Kidney (tissue), 14 donors: Measurements from ENCODE around the gene DPYSL4. TPM values are rescaled to one million over a fixed set of nuclear protein-coding genes. Genes with fewer than 3 reads are reported as not detected.

Source experiments
- DNase-seq, 5 donors: peaks; one replicate each; pipeline ENCODE4 v3.0.0-alpha.2; 2013 to 2020
- FAIRE-seq: peaks from 2 replicates; lab custom pipeline; 2012; peaks lifted over from hg19 to GRCh38; lab: Jason Lieb, UNC
- H3K27ac ChIP-seq, 2 donors: one replicate each; pipeline ENCODE4 v1.7.0; 2013; ENCODE audit warnings: low read depth in 2 of 2, low read length in 2 of 2, inconsistent platforms in 1 of 2
- H3K27me3 ChIP-seq: one replicate; pipeline ENCODE4 v1.7.1; 2013; ENCODE audit warnings: low read length, inconsistent platforms; ENCODE audit not compliant: control insufficient read depth, insufficient read depth
- H3K36me3 ChIP-seq, 3 donors: one replicate each; pipeline versions ENCODE4 v1.7.0 to v1.7.1; 2013; ENCODE audit warnings: low read length in 3 of 3, control low read depth in 1 of 3, inconsistent platforms in 1 of 3; ENCODE audit not compliant: insufficient read depth in 3 of 3, control insufficient read depth in 2 of 3
- H3K4me1 ChIP-seq, 3 donors: one replicate each; pipeline versions ENCODE4 v1.7.0 to v1.7.1; 2013; ENCODE audit warnings: low read length in 3 of 3, inconsistent platforms in 1 of 3, low read depth in 1 of 3; ENCODE audit not compliant: control insufficient read depth in 2 of 3, insufficient read depth in 2 of 3
- H3K4me3 ChIP-seq, 3 donors: one replicate each; pipeline versions ENCODE4 v1.7.0 to v1.8.1; 2013; ENCODE audit warnings: low read length in 3 of 3, control low read depth in 1 of 3, inconsistent platforms in 1 of 3
- H3K9ac ChIP-seq, 3 donors: one replicate each; pipeline versions ENCODE4 v1.7.0 to v1.7.1; 2013; ENCODE audit warnings: low read length in 3 of 3, control low read depth in 1 of 3, inconsistent platforms in 1 of 3
- H3K9me3 ChIP-seq, 3 donors: one replicate each; pipeline versions ENCODE4 v1.7.0 to v1.7.1; 2013; ENCODE audit warnings: low read length in 3 of 3, control low read depth in 1 of 3, inconsistent platforms in 1 of 3; ENCODE audit not compliant: control insufficient read depth in 2 of 3, insufficient read depth in 1 of 3
- CTCF ChIP-seq: IDR thresholded peaks from 3 replicates; pipeline ENCODE4 v1.5.1; 2012; ENCODE audit warnings: mild to moderate bottlenecking, moderate library complexity, borderline replicate concordance; ENCODE audit not compliant: insufficient read depth; ENCODE audit errors: extremely low read depth
- intact Hi-C: fragments of 100-400 bp; cut with DNase I; formaldehyde crosslinking; loops from one replicate; pipeline ENCODE4 v1.11.1; 2022
- polyA plus RNA-seq: library from polyadenylated mRNA; stranded (reverse); fragments of 350-450 nt; fragmentation: Illumina TruSeq; extraction: RNeasy Lipid Tissue Mini Kit (QIAGEN cat#74804); gene quantifications from one replicate; pipeline ENCODE4 v1.2.3, GENCODE V29; 2014; ENCODE audit warnings: low read depth, low replicate concordance; ENCODE audit not compliant: insufficient read depth
- total RNA-seq: library from RNA; stranded (reverse); fragmentation: NEBNext Ultra II Directional; extraction: Animal tissue kit (Norgen Biotek cat#: 25700); gene quantifications from one replicate; pipeline ENCODE4 v1.2.1, GENCODE V29; 2021
- donor health status: control.
- donor health status: control.
- donor health status: control.
- donor health status: control.
- donor health status: control.
- donor health status: DM: yes; HTN: yes; CAD: no.
- donor health status: Normal renal cell carcinoma (clear cell type).

The DPYSL4 gene
- total and polyA plus RNA-seq, 2 donors from 2014 or later = 0.60 TPM; not detected in 1

GRCh38 chr10:132202070-132202970, 15.6 kb downstream of the DPYSL4 start:
- intact Hi-C loops = no loop called here
- no peaks in the 10 kb centered on the region for H3K9me3 ChIP-seq
- FAIRE-seq (no peak), DNase-seq (peak in 1 of 5 donors; percentile 60)
- TF ChIP-seq CTCF = no peak
- H3K27ac ChIP-seq = no peak overlapping the region
- no peak overlapping the region for H3K9ac ChIP-seq
- H3K36me3 ChIP-seq = no peaks in the 10 kb centered on the region
- no peaks in the 10 kb centered on the region for H3K27me3 ChIP-seq
- no peak overlapping the region for H3K4me3 ChIP-seq
- H3K4me1 ChIP-seq = no peaks in the 10 kb centered on the region

- DNase-seq (peak in 1 of 5 donors; percentile 68), FAIRE-seq (no peak)
- H3K36me3 ChIP-seq = no peaks in the 10 kb centered on the region
- H3K4me3 ChIP-seq = no peak overlapping the region
- H3K9ac ChIP-seq = no peak overlapping the region
- no peaks in the 10 kb centered on the region for H3K27me3 ChIP-seq
- H3K9me3 ChIP-seq = no peaks in the 10 kb centered on the region
- intact Hi-C loops = no loop called here
- no peaks in the 10 kb centered on the region for H3K4me1 ChIP-seq
- TF ChIP-seq CTCF = no peak
- H3K27ac ChIP-seq = no peak overlapping the region
Observed at GRCh38 chr10:132203256-132204077, 16.7 kb downstream of the DPYSL4 start.

GRCh38 chr10:132204078-132204780, 17.5 kb downstream of the DPYSL4 start:
- Histone ChIP-seq H3K4me1 (no peaks in the 10 kb centered on the region), H3K27ac (no peak overlapping the region), H3K27me3 (no peaks in the 10 kb centered on the region), H3K36me3 (no peaks in the 10 kb centered on the region), H3K9me3 (no peaks in the 10 kb centered on the region), H3K4me3 (no peak overlapping the region), H3K9ac (no peak overlapping the region)
- intact Hi-C loops = no loop called here
- FAIRE-seq = no peak
- TF ChIP-seq CTCF = no peak
- DNase-seq = peak in 1 of 5 donors; percentile 47
